BLaER1 (cell line): ENCODE data around the gene COL20A1.

Experiments
- H3K27ac ChIP-seq: shearing (Covaris generic); formaldehyde crosslinking; 2 replicates; pipeline ENCODE4 v1.8.1; 2022
- H3K27me3 ChIP-seq: shearing (Covaris generic); formaldehyde crosslinking; 2 replicates; pipeline ENCODE4 v1.8.1; 2022
- H3K36me3 ChIP-seq: shearing (Covaris generic); formaldehyde crosslinking; 2 replicates; pipeline ENCODE4 v1.8.1; 2022
- H3K4me1 ChIP-seq: shearing (Covaris generic); formaldehyde crosslinking; 2 replicates; pipeline ENCODE4 v1.8.1; 2022
- H3K4me2 ChIP-seq: shearing (Covaris generic); formaldehyde crosslinking; 2 replicates; pipeline ENCODE4 v1.8.1; 2022
- H3K4me3 ChIP-seq: shearing (Covaris generic); formaldehyde crosslinking; 2 replicates; pipeline ENCODE4 v1.8.1; 2022
- H3K9ac ChIP-seq: shearing (Covaris generic); formaldehyde crosslinking; 2 replicates; pipeline ENCODE4 v1.8.1; 2022
- H3K9me3 ChIP-seq: shearing (Covaris generic); formaldehyde crosslinking; 2 replicates; pipeline ENCODE4 v1.8.1; 2022
- H4K20me1 ChIP-seq: shearing (Covaris generic); formaldehyde crosslinking; 2 replicates; pipeline ENCODE4 v1.8.1; 2022
- Cebpa-rat ChIP-seq: shearing (Covaris generic); IDR thresholded peaks from 2 replicates; pipeline ENCODE4 v1.8.1; 2022

The COL20A1 gene

GRCh38 chr20:63293871-63294535 is 1.0 kb downstream of the COL20A1 start:
- peaks cover 34% of the 10 kb centered on the region for H3K27me3 ChIP-seq
- H3K9me3 ChIP-seq = no peaks in the 10 kb centered on the region
- H4K20me1 ChIP-seq = peaks cover 47% of the 10 kb centered on the region
- H3K4me2 ChIP-seq = no peak overlapping the region
- no peak overlapping the region for H3K9ac ChIP-seq
- H3K36me3 ChIP-seq = peaks cover 17% of the 10 kb centered on the region
- H3K4me1 ChIP-seq = peaks cover 75% of the 10 kb centered on the region
- no peak overlapping the region for H3K4me3 ChIP-seq
- TF ChIP-seq Cebpa-rat = no peak
- no peak overlapping the region for H3K27ac ChIP-seq

GRCh38 chr20:63294536-63294900 is 1.5 kb downstream of the COL20A1 start:
- no peak overlapping the region for H3K4me2 ChIP-seq
- peaks cover 34% of the 10 kb centered on the region for H3K27me3 ChIP-seq
- no peak for TF ChIP-seq Cebpa-rat
- H3K4me3 ChIP-seq = no peak overlapping the region
- no peak overlapping the region for H3K27ac ChIP-seq
- no peaks in the 10 kb centered on the region for H3K9me3 ChIP-seq
- H4K20me1 ChIP-seq = peaks cover 42% of the 10 kb centered on the region
- no peak overlapping the region for H3K9ac ChIP-seq
- H3K36me3 ChIP-seq = peaks cover 12% of the 10 kb centered on the region
- peaks cover 70% of the 10 kb centered on the region for H3K4me1 ChIP-seq

GRCh38 chr20:63295018-63295417 is 2.0 kb downstream of the COL20A1 start:
- no peak overlapping the region for H3K27ac ChIP-seq
- H3K4me3 ChIP-seq = no peak overlapping the region
- peaks cover 65% of the 10 kb centered on the region for H3K4me1 ChIP-seq
- peaks cover 34% of the 10 kb centered on the region for H3K27me3 ChIP-seq
- H3K9me3 ChIP-seq = no peaks in the 10 kb centered on the region
- TF ChIP-seq Cebpa-rat = no peak
- no peak overlapping the region for H3K9ac ChIP-seq
- peaks cover 37% of the 10 kb centered on the region for H4K20me1 ChIP-seq
- H3K36me3 ChIP-seq = peaks cover 7% of the 10 kb centered on the region; the same call in 1 of the 2 replicates
- peak overlapping the region; percentile 53; the same call in 1 of the 2 replicates for H3K4me2 ChIP-seq

- H3K27me3 ChIP-seq = peaks cover 34% of the 10 kb centered on the region
- no peaks in the 10 kb centered on the region for H3K9me3 ChIP-seq
- H4K20me1 ChIP-seq = peaks cover 33% of the 10 kb centered on the region
- peak overlapping the region; percentile 53 for H3K4me2 ChIP-seq
- H3K4me1 ChIP-seq = peaks cover 61% of the 10 kb centered on the region
- H3K27ac ChIP-seq = no peak overlapping the region
- H3K36me3 ChIP-seq = peaks cover 3% of the 10 kb centered on the region; the same call in 1 of the 2 replicates
- no peak overlapping the region for H3K9ac ChIP-seq
- no peak overlapping the region for H3K4me3 ChIP-seq
- no peak for TF ChIP-seq Cebpa-rat
Measured at GRCh38 chr20:63295422-63295821, 2.4 kb downstream of the COL20A1 start.

- H3K27me3 ChIP-seq = peaks cover 34% of the 10 kb centered on the region
- TF ChIP-seq Cebpa-rat = no peak
- H3K4me1 ChIP-seq = peaks cover 57% of the 10 kb centered on the region
- H3K4me2 ChIP-seq = peak overlapping the region; percentile 53
- H3K36me3 ChIP-seq = no peaks in the 10 kb centered on the region
- no peak overlapping the region for H3K4me3 ChIP-seq
- H3K27ac ChIP-seq = no peak overlapping the region
- peaks cover 29% of the 10 kb centered on the region for H4K20me1 ChIP-seq
- no peak overlapping the region for H3K9ac ChIP-seq
- peaks cover under 1% of the 10 kb centered on the region; the same call in 1 of the 2 replicates for H3K9me3 ChIP-seq
Measured at GRCh38 chr20:63295846-63296245, 2.9 kb downstream of the COL20A1 start.

GRCh38 chr20:63296531-63297299 is 3.7 kb downstream of the COL20A1 start:
- Histone ChIP-seq H3K4me1 (peaks cover 48% of the 10 kb centered on the region), H3K27ac (no peak overlapping the region), H4K20me1 (peaks cover 20% of the 10 kb centered on the region), H3K4me3 (no peak overlapping the region), H3K36me3 (no peaks in the 10 kb centered on the region), H3K9ac (no peak overlapping the region), H3K4me2 (peak overlapping the region; percentile 53), H3K27me3 (peaks cover 34% of the 10 kb centered on the region), H3K9me3 (peaks cover 9% of the 10 kb centered on the region)
- TF ChIP-seq Cebpa-rat = no peak

- peaks cover 16% of the 10 kb centered on the region for H3K9me3 ChIP-seq
- H3K9ac ChIP-seq = no peak overlapping the region
- no peak overlapping the region for H3K4me3 ChIP-seq
- peaks cover 14% of the 10 kb centered on the region; the same call in 1 of the 2 replicates for H4K20me1 ChIP-seq
- no peaks in the 10 kb centered on the region for H3K36me3 ChIP-seq
- TF ChIP-seq Cebpa-rat = no peak
- peaks cover 34% of the 10 kb centered on the region for H3K27me3 ChIP-seq
- no peak overlapping the region for H3K27ac ChIP-seq
- H3K4me2 ChIP-seq = peak overlapping the region; percentile 53
- H3K4me1 ChIP-seq = peaks cover 41% of the 10 kb centered on the region
Measured at GRCh38 chr20:63297371-63297781, 4.4 kb downstream of the COL20A1 start.

- peaks cover 34% of the 10 kb centered on the region for H3K27me3 ChIP-seq
- no peak overlapping the region; the same call in 1 of the 2 replicates for H3K4me2 ChIP-seq
- 0 out of 2 replicates have a peak, but pooled peaks cover 13% of the 10 kb centered on the region for H4K20me1 ChIP-seq
Measured at GRCh38 chr20:63297796-63298572, 5.0 kb downstream of the COL20A1 start.

GRCh38 chr20:63298731-63299312 is 5.8 kb downstream of the COL20A1 start:
- no peak for TF ChIP-seq Cebpa-rat
- Histone ChIP-seq H4K20me1 (0 out of 2 replicates have a peak, but pooled peaks cover 13% of the 10 kb centered on the region), H3K4me1 (peaks cover 30% of the 10 kb centered on the region), H3K9me3 (peaks cover 16% of the 10 kb centered on the region), H3K27me3 (peaks cover 34% of the 10 kb centered on the region), H3K4me3 (no peak overlapping the region), H3K36me3 (no peaks in the 10 kb centered on the region), H3K4me2 (no peak overlapping the region), H3K9ac (no peak overlapping the region), H3K27ac (no peak overlapping the region)

More at GRCh38 chr20:63297796-63298572, 5.0 kb downstream of the COL20A1 start:
- Histone ChIP-seq H3K36me3 (no peaks in the 10 kb centered on the region), H3K9ac (no peak overlapping the region), H3K4me1 (peaks cover 35% of the 10 kb centered on the region), H3K4me3 (no peak overlapping the region), H3K27ac (no peak overlapping the region), H3K9me3 (peaks cover 16% of the 10 kb centered on the region)
- TF ChIP-seq Cebpa-rat = no peak
